SK-N-SH treated with all-trans-retinoic acid at 6 μM for 48 hours (cell line): ENCODE measurements around the gene RUVBL2.
A peak's percentile ranks its signal among the peaks of the same experiment; 100 is the strongest.

ENCODE experiments used
- ATAC-seq: fragments of 200-7000 bp; cut with Tn5 transposase; 3 replicates; pipeline ENCODE4 v1.9.1; 2020; ENCODE audit warnings: mild to moderate bottlenecking, moderate library complexity
- ARNTL ChIP-seq: fragments of 450-650 bp; formaldehyde crosslinking; IDR thresholded peaks from 2 replicates; pipeline ENCODE4 v1.5.0; 2020; ENCODE audit warnings: low read depth, mild to moderate bottlenecking, moderate library complexity, borderline replicate concordance
- BACH2 ChIP-seq: fragments of 250-450 bp; sonication (Bioruptor Pico); IDR thresholded peaks from 2 replicates; pipeline ENCODE4 v1.9.0; 2021; ENCODE audit warnings: mild to moderate bottlenecking, borderline replicate concordance
- CREB5 ChIP-seq: fragments of 250-450 bp; sonication (Bioruptor Pico); IDR thresholded peaks from 2 replicates; pipeline ENCODE4 v1.5.1; 2020; ENCODE audit warnings: low read depth, mild to moderate bottlenecking, moderate library complexity
- ESRRG ChIP-seq: fragments of 250-450 bp; sonication (Bioruptor Pico); IDR thresholded peaks from 2 replicates; pipeline ENCODE4 v1.6.1; 2021; ENCODE audit warnings: mild to moderate bottlenecking
- GLIS3 ChIP-seq: fragments of 250-450 bp; sonication (Bioruptor Pico); IDR thresholded peaks from 2 replicates; pipeline ENCODE4 v1.5.0; 2020; ENCODE audit warnings: mild to moderate bottlenecking, moderate library complexity
- ISL1 ChIP-seq: fragments of 250-450 bp; sonication (Bioruptor Pico); IDR thresholded peaks from 2 replicates; pipeline ENCODE4 v2.1.2; 2022; ENCODE audit warnings: mild to moderate bottlenecking, moderate library complexity
- PATZ1 ChIP-seq: fragments of 250-450 bp; sonication (Bioruptor Pico); IDR thresholded peaks from 2 replicates; pipeline ENCODE4 v1.8.0; 2020; ENCODE audit warnings: mild to moderate bottlenecking, moderate library complexity, borderline replicate concordance
- PPARA ChIP-seq: fragments of 250-450 bp; sonication (Bioruptor Pico); IDR thresholded peaks from 2 replicates; pipeline ENCODE4 v1.5.0; 2020; ENCODE audit warnings: mild to moderate bottlenecking, borderline replicate concordance
- RARB ChIP-seq: fragments of 250-450 bp; sonication (Bioruptor Pico); IDR thresholded peaks from 2 replicates; pipeline ENCODE4 v1.8.0; 2021; ENCODE audit warnings: mild to moderate bottlenecking, moderate library complexity
- SNAI2 ChIP-seq: fragments of 250-450 bp; sonication (Bioruptor Pico); IDR thresholded peaks from 2 replicates; pipeline ENCODE4 v1.5.0; 2020; ENCODE audit warnings: mild to moderate bottlenecking, moderate library complexity
- TCF4 ChIP-seq: fragments of 250-450 bp; sonication (Bioruptor Pico); IDR thresholded peaks from 2 replicates; pipeline ENCODE4 v1.8.0; 2021; ENCODE audit warnings: mild to moderate bottlenecking, moderate library complexity, borderline replicate concordance
- TOX ChIP-seq: fragments of 250-450 bp; sonication (Bioruptor Pico); IDR thresholded peaks from 2 replicates; pipeline ENCODE4 v1.8.0; 2021; ENCODE audit warnings: mild to moderate bottlenecking, moderate library complexity, borderline replicate concordance
- TSHZ2 ChIP-seq: fragments of 250-450 bp; sonication (Bioruptor Pico); IDR thresholded peaks from 2 replicates; pipeline ENCODE4 v1.5.0; 2020; ENCODE audit warnings: mild to moderate bottlenecking, moderate library complexity
- ZC3H10 ChIP-seq: fragments of 250-450 bp; sonication (Bioruptor Pico); IDR thresholded peaks from 2 replicates; pipeline ENCODE4 v1.5.1; 2021; ENCODE audit warnings: mild to moderate bottlenecking, moderate library complexity
- ZFP3 ChIP-seq: fragments of 250-450 bp; sonication (Bioruptor Pico); IDR thresholded peaks from 2 replicates; pipeline ENCODE4 v1.5.0; 2020; ENCODE audit warnings: mild to moderate bottlenecking, moderate library complexity
- ZFP30 ChIP-seq: fragments of 450-650 bp; formaldehyde crosslinking; IDR thresholded peaks from 2 replicates; pipeline ENCODE4 v1.5.0; 2022; ENCODE audit warnings: mild to moderate bottlenecking, moderate library complexity
- ZNF565 ChIP-seq: fragments of 450-650 bp; formaldehyde crosslinking; conservative IDR thresholded peaks from 2 replicates; pipeline ENCODE4 v1.5.0; 2020; ENCODE audit warnings: low read depth, mild to moderate bottlenecking, moderate library complexity
- ZNF8 ChIP-seq: fragments of 450-650 bp; formaldehyde crosslinking; IDR thresholded peaks from 2 replicates; pipeline ENCODE4 v1.5.0; 2020; ENCODE audit warnings: mild to moderate bottlenecking, moderate library complexity
- TF ChIP-seq, protein P1 (sequence below): fragments of 250-450 bp; sonication (Bioruptor Pico); IDR thresholded peaks from 2 replicates; pipeline ENCODE4 v1.8.0; 2021; ENCODE audit warnings: low read depth, mild to moderate bottlenecking, moderate library complexity, borderline replicate concordance

Gene RUVBL2

GRCh38 chr19:49004964-49005614 is 11.4 kb downstream of the RUVBL2 start:
- no peak for TF ChIP-seq BACH2 (CRISPR knock-in tag)
- TF ChIP-seq SNAI2 (CRISPR knock-in tag): no peak
- TF ChIP-seq PPARA: no peak
- TF ChIP-seq, protein P1, sequence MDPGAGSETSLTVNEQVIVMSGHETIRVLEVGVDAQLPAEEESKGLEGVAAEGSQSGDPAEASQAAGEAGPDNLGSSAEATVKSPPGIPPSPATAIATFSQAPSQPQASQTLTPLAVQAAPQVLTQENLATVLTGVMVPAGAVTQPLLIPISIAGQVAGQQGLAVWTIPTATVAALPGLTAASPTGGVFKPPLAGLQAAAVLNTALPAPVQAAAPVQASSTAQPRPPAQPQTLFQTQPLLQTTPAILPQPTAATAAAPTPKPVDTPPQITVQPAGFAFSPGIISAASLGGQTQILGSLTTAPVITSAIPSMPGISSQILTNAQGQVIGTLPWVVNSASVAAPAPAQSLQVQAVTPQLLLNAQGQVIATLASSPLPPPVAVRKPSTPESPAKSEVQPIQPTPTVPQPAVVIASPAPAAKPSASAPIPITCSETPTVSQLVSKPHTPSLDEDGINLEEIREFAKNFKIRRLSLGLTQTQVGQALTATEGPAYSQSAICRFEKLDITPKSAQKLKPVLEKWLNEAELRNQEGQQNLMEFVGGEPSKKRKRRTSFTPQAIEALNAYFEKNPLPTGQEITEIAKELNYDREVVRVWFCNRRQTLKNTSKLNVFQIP: no peak
- TF ChIP-seq ARNTL (CRISPR knock-in tag): no peak
- no peak for TF ChIP-seq ZC3H10 (CRISPR knock-in tag)
- TF ChIP-seq ISL1 (CRISPR knock-in tag): no peak
- peak; percentile 97 for TF ChIP-seq ZFP3
- no peak for TF ChIP-seq TOX (CRISPR knock-in tag)
- no peak for ATAC-seq

DNA sequence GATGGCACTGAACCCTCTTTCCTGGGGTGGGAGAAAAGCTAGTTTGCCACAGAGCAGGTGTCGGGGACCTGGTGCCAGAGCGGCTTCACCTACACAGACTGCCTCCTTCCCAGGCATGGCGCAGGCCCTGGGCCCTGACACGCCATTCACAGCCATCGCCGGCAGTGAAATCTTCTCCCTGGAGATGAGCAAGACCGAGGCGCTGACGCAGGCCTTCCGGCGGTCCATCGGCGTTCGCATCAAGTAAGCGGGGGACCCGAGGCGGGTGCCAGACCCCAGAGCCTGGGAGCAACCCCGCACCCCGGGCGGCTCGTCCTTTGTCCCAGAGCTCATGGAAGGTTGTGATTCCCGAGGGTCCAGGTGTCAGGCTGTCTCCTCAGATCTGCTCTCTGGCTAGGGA is 13.2 kb downstream of the RUVBL2 start:
- no peak for ATAC-seq

DNA sequence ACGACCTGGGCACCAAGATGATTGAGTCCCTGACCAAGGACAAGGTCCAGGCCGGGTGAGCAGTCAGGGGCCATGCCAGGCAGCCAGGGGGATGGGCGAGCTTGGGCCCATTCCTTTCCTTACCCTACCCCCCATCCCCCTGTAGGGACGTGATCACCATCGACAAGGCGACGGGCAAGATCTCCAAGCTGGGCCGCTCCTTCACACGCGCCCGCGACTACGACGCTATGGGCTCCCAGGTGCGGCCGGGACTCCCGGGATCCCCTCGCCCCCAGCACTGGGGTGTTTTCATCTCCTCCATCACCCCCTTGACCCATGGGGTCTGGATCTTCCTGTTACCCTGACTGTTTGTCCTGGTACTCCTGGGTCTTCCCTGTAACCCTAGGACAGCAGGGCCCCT is 16.1 kb downstream of the RUVBL2 start:
- TF ChIP-seq CREB5 (CRISPR knock-in tag) (no peak), TOX (CRISPR knock-in tag) (no peak), ARNTL (CRISPR knock-in tag) (no peak), PATZ1 (CRISPR knock-in tag) (no peak), PPARA (no peak), ESRRG (CRISPR knock-in tag) (no peak), ISL1 (CRISPR knock-in tag) (no peak), GLIS3 (CRISPR knock-in tag) (no peak), SNAI2 (CRISPR knock-in tag) (no peak), TSHZ2 (no peak), ZFP30 (CRISPR knock-in tag) (no peak), BACH2 (CRISPR knock-in tag) (no peak)
- TF ChIP-seq, all 23 proteins: peak for 0
- no peak for ATAC-seq

More for the DNA sequence above, 13.2 kb downstream of the RUVBL2 start:
- no peak for TF ChIP-seq SNAI2 (CRISPR knock-in tag)
- TF ChIP-seq TSHZ2: no peak
- no peak for TF ChIP-seq ZNF8 (CRISPR knock-in tag)

DNA sequence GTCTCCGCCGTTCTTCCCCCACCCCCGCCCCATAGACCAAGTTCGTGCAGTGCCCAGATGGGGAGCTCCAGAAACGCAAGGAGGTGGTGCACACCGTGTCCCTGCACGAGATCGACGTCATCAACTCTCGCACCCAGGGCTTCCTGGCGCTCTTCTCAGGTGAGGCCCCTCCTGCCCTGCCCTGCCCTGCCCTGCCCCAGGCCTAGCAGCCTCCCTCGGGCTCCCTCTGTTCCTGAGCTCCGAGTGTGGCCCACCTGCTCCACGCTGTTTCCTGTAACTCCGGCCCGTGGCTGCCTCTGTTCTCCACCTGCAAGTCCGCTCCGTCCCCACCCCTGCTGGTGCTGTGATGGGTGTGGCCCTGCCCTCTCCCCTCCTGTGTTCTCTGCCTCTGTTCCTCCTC is 16.8 kb downstream of the RUVBL2 start:
- ATAC-seq: no peak

More for the DNA sequence above, 16.8 kb downstream of the RUVBL2 start:
- TF ChIP-seq ESRRG (CRISPR knock-in tag): no peak
- no peak for TF ChIP-seq TSHZ2
- no peak for TF ChIP-seq RARB (CRISPR knock-in tag)
- no peak for TF ChIP-seq ARNTL (CRISPR knock-in tag)
- no peak for TF ChIP-seq SNAI2 (CRISPR knock-in tag)
- TF ChIP-seq ZNF565 (CRISPR knock-in tag): no peak
- no peak for TF ChIP-seq TCF4 (CRISPR knock-in tag)
- TF ChIP-seq, protein P1: no peak
- TF ChIP-seq, all 23 proteins: peak for 0
